ENCODE data around the gene FICD. TPM values are rescaled to one million over a fixed set of nuclear protein-coding genes. Genes with fewer than 3 reads are reported as not detected.

The FICD gene
- total RNA-seq, 6 experiments from 2014 or later, result 2.8 to 8.4 (median 5.6) TPM

DNA sequence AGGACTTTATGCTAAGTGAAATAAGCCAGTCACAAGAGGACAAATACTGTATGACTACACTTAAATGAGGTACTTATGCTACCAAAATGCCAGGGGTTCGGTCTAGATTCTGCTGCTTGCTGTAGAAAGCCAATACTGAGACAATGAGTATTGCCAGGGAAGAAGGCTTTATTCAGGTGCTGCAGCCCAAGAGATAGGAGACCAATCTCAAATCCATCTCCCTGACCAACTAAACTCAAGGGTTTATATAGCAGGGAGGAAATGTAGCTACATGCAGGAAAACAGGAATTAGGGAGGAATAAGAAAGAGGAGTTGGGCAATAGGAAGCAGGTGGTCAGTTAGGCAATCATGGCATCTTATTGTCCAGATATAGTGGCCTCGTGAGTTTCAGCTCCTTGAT, 12.2 kb upstream of the FICD start:
- intact Hi-C loops (cut with DNase I), result no loop called here
- WGBS (ENCODE audit: insufficient coverage, low coverage, low lambda C conversion rate, missing lambda C conversion rate), result 55% methylated on average over 2 of the region's 2 CpGs
- no peak for ATAC-seq

GRCh38 chr12:108505129-108505528, 9.9 kb upstream of the FICD start:
- Histone ChIP-seq H3K36me3 (no peaks in the 10 kb centered on the region), H3K4me1 (no peaks in the 10 kb centered on the region), H3K27me3 (no peaks in the 10 kb centered on the region), H3K9me3 (no peaks in the 10 kb centered on the region), H3K27ac (no peak overlapping the region), H3K4me3 (no peak overlapping the region)
- WGBS (ENCODE audit: insufficient coverage, low coverage, low lambda C conversion rate, missing lambda C conversion rate), result 63% methylated on average over 7 of the region's 7 CpGs
- DNase-seq (no peak), ATAC-seq (no peak)
- intact Hi-C loops (cut with DNase I), result no loop called here
- TF ChIP-seq CTCF (IDR thresholded peaks at IDR 0.05) (no peak), POLR2A (IDR thresholded peaks at IDR 0.05) (no peak)

More for the DNA sequence above, 12.2 kb upstream of the FICD start:
- H3K4me3 ChIP-seq, result no peak overlapping the region
- H3K36me3 ChIP-seq, result no peaks in the 10 kb centered on the region
- no peaks in the 10 kb centered on the region for H3K27me3 ChIP-seq
- TF ChIP-seq CTCF (IDR thresholded peaks at IDR 0.05) (no peak), POLR2A (IDR thresholded peaks at IDR 0.05) (no peak)
- DNase-seq, result no peak
- no peaks in the 10 kb centered on the region for H3K9me3 ChIP-seq
- no peaks in the 10 kb centered on the region for H3K4me1 ChIP-seq
- no peak overlapping the region for H3K27ac ChIP-seq

DNA sequence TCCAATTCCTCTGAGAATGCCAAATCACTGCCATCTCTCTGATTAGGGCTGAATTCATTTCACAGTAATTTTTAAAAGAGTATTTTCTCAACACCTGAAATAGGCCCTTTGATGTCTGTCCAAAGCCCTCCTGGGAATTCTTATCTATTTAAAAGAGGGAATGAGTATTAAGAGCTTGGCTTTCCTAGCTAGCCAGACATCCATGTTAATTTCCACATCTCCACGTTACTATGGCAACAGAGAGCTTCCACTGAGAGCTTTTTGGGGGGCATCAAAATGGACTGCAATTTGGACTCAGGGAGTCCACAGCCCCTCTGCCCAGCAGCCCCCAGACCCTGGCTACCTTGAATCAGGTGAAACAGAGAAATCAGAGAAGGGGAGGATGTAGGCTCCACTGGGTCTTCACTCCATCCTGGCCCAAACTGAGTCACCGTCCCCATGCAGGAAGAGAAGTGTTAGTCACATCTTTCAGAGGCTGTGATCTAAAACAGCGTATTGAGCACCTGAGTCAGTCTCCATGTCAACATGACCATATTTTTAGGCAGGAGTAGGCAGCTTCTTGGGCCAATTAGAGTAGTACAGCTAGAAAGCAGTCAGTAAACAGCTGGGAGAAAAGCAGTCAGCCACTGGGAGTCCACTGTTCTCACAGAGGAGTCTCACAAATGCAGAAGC, 7.0 kb upstream of the FICD start:
- DNase-seq (no peak), ATAC-seq (no peak)
- Histone ChIP-seq H3K9me3 (no peaks in the 10 kb centered on the region), H3K4me3 (no peak overlapping the region), H3K36me3 (no peaks in the 10 kb centered on the region), H3K27ac (no peak overlapping the region), H3K4me1 (no peaks in the 10 kb centered on the region), H3K27me3 (no peaks in the 10 kb centered on the region)
- 0% methylated on average over 2 of the region's 3 CpGs for WGBS (ENCODE audit: insufficient coverage, low coverage, low lambda C conversion rate, missing lambda C conversion rate)
- intact Hi-C loops (cut with DNase I), result no loop called here
- TF ChIP-seq CTCF (IDR thresholded peaks at IDR 0.05) (no peak), POLR2A (IDR thresholded peaks at IDR 0.05) (no peak)

- Histone ChIP-seq H3K4me1 (no peaks in the 10 kb centered on the region), H3K36me3 (no peaks in the 10 kb centered on the region), H3K27me3 (no peaks in the 10 kb centered on the region), H3K4me3 (no peak overlapping the region), H3K9me3 (no peaks in the 10 kb centered on the region), H3K27ac (no peak overlapping the region)
- intact Hi-C loops (cut with DNase I), result no loop called here
- TF ChIP-seq POLR2A (IDR thresholded peaks at IDR 0.05) (no peak), CTCF (IDR thresholded peaks at IDR 0.05) (no peak)
- ATAC-seq (no peak), DNase-seq (no peak)
- 60% methylated on average over 1 of the region's 1 CpG for WGBS (ENCODE audit: insufficient coverage, low coverage, low lambda C conversion rate, missing lambda C conversion rate)
Observed at GRCh38 chr12:108509806-108510205, 5.3 kb upstream of the FICD start.
